Activated CD8-positive, alpha-beta memory T cell treated with anti-CD3 and anti-CD28 coated beads for 1 hour (primary cell): ENCODE results near the gene C2orf68.
"Not testable (repeated sequence)": the region's sequence is repeated elsewhere in the genome, so short reads cannot be mapped to it uniquely, and the experiment has no call there.

ENCODE experiments used
- DNase-seq, 2 donors: peaks; one replicate each; pipeline ENCODE4 v3.0.0-alpha.2; 2020; ENCODE audit warnings: low read depth in 1 of 2; ENCODE audit errors: extremely low read depth in 1 of 2

The C2orf68 gene

DNA sequence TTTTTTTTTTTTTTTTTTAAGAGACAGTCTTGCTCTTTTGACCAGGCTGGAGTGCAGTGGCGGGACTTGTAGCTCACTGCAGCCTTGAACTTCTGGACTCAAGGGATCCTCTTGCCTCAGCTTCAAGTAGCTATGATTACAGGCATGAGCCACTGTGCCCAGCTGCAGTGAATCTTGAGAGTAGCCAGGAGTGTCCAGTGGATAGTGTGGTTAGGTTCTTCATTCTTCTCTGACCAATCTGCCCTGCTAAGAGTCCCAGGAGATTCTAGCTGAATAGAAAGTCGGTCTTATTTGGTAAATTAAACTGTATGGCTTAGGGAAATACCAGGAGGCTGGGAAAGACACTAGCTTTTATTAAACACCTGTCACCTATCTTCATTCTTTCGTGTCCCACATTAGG is 19.4 kb upstream of the C2orf68 start:
- DNase-seq: no peak

DNA sequence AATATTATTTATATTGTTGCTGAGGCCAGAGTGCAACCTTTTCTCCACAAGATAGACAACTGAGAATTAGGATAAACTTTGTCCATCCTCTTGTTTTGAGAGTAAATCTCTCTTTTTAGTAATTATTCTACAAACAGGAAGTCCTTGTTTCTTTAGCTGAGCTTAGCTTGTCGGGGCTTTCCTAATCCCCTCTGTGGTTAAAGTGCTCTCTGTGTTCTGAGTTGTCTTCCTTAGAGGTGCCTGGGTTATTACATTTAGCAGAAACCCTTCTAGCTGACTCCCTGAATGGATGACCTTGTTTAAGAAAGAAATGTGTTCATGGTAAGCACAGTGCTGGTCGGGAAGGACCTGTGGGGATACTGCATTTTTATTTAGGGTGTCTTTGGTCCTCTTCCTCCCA is 16.8 kb upstream of the C2orf68 start:
- DNase-seq: no peak

DNA sequence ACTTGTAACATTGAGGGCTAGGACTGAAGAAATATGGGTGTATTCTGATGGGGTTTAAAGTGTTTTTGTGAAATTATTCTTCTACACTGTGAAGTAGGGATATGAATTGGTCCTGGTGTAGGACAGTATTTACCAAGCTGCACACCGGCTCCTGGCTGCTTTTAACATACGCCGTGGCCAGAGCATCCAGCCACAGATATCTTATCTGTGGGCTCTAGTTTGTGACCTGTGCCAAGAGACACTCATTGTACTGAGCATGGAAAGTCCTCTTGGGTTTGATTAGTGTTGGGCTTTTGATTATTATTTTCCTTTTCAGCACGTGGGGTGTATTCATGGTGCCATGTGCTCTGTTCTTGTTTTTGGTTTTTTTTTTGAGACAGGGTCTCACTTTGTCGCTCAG is 12.1 kb upstream of the C2orf68 start:
- no peak for DNase-seq

DNA sequence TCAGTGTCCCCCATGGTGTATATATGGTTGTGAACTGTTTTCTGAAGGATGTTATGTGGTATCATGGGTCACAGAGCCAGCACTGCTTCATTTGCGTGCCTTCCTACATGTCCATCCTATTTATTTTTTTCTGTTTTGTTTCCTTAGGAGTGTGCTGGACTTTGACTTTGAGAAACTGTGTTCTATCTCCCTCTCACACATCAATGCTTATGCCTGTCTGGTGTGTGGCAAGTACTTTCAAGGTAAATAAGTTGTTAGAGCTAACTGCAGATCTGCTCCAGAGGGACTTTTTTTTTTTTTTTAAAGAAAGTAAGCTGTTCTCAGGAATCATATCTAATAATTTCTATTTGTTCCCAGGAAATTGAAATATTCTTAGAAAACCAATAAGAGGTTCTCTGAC is 9.5 kb upstream of the C2orf68 start:
- no peak for DNase-seq

DNA sequence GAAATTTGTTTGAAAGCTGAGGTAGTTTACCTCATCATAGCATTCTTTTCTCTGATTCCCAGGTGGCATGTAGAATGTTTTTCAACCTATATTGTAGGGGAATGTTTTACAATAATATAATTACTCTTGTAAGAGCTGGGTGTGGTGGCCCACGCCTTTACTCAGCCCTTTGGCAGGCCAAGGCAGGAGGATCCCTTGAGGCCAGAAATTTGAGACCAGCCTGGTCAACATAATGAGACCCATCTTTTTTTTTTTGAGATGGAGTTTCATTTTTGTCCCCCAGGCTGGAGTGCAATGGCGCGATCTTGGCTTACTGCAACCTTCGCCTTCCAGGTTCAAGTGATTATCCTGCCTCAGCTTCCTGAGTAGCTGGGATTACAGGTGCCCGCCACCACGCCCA is 7.8 kb upstream of the C2orf68 start:
- DNase-seq: no peak

DNA sequence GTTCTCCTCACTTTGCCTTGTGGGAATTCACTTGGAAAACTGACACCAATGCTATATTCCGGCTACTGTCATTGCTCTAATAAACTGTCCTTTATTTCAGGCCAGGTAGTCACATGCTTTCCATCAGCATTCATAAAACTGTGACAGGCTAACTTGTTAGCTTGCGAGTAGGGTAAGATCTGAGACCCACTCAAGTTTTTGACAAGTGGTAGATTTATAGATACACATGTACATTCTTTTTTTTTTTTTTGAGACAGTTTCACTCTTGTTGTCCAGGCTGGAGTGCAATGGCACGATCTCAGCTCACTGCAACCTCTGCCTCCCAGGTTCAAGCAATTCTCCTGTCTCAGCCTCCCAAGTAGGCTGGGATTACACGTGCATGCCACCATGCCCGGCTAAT is 5.9 kb upstream of the C2orf68 start:
- not testable (repeated sequence) for DNase-seq

DNA sequence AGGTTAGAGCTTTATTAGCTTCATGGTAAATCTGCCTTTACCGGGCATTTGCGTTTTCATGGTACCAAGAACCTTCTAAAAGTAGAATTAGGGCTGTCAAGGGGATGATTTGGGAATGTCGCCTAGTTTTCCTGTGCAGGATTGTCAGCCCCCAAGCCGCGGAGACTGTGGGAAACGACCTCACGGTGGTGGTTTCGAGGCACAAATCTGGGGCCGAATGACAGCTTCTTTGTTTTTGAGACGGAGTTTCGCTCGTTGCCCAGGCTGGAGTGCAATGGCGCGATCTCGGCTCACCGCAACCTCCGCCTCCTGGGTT is 3.5 kb upstream of the C2orf68 start:
- DNase-seq: no peak

DNA sequence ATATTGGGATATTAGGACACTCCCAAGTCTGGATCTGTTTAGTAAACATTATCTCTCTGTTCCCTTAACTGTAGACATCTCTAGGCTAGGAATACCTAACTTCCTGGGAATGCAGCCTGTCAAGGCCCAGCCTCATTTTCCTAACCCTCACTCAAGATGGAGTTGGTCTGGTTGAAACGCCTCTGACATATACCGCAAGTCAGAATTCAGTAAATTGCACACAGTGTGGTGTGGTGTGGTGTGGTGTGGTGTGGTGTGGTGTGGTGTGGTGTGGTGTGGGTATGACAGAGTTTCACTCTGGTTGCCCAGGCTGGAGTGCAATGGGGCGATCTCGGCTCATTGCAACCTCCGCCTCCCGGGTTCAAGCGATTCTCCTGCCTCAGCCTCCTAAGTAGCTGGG is 2.9 kb upstream of the C2orf68 start:
- not testable (repeated sequence) for DNase-seq

DNA sequence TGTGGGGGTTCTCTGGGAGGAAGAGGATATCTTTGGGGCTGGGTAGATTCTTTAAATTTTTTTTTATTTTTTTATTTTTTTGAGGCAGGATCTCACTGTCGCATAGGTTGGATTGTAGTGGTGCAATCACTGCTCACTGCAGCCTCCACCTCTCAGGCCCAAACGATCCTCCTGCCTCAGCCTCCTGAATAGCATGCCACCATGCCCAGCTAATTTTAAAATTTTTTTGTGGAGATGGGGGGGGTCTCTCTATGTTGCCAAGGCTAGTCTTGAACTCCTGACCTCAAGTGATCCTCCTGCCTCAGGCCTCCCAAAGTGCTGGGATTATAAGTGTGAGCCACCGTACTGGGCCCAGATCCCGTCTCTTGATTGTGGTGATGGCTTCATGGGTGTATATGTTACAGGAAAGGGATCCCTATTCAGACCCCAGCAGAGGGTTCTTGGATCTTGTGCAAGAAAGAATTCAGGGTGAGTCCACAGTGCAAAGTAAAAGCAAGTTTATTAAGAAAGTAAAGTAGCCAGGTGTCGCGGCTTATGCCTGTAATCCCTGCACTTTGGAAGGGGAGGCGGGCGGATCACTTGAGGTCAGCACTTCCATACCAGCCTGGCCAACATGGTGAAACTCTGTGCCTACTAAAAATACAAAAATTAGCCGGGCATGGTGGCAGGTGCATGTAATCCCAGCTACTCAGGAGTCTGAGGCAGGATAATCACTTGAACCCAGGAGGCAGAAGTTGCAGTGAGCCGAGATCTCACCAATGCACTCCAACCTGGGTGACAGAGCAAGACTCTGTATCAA is 2.0 kb upstream of the C2orf68 start:
- DNase-seq: no peak

DNA sequence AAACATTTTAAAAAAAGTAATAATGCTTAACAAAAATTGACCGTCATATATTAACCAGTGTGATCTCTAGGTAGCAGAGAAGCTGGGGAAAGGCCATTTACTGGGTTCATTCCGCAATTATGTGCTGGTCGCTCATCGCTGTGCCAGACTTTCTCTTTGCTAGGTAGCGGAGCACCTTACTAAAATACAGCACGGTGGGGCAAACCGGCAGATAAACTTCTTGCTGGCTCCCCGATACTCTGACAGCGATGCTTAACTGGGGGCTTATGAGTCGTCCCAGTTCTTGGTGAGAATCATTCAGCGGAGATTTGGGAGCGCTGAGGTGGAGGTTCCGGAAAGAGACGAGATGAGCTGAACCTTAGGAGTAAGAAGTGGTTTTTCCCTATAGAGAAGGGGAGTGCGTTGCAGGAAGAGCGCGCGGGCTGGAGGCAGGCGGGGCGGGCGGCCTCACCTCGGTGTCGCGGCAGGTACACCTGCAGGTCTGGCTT is 605 bp downstream of the C2orf68 start:
- no peak for DNase-seq

DNA sequence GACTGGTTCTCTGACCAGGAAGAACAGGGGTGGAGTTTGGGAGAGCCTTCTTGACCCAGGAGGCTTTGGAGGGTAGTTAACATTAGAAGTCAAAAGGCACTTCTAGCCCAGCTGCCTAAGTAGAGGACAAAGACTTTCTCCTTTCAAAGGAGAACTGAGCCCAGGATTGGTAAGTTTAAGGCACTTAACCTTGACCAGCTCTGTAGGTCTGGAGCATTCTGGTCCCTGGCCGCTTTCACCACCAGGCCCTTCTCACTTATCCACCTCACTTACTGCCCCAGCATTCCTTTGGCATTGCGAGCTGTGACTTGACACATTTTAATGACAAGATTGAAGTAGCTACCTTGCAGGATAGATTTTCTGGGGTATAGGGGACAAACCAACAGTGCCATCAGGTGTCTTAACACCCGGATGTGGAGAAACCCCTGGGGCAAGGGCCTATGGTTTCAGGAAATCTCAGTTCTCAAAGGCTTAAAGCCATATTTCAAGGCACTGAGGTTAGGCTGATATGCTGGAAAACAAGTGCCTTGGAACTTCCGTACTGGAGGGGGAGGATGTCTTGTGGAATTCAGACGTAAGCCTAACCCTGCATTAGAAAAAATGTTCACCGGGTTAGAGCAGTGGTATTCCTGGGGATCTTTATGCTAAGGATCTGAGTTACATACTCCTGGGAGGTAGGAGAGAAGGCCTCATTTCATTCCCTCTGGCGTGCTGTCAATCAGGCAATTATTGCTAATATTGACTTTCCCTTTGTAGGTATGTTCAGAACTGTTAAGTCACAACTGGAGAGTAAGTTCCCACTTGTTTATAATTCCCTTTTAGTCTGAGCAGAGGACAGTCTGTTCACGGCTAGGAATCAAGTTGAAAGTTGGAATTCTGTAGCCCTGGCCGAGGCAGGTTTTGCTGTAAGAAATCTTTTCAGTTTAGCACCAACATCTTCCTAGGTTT is 4.3 kb downstream of the C2orf68 start:
- DNase-seq: no peak

DNA sequence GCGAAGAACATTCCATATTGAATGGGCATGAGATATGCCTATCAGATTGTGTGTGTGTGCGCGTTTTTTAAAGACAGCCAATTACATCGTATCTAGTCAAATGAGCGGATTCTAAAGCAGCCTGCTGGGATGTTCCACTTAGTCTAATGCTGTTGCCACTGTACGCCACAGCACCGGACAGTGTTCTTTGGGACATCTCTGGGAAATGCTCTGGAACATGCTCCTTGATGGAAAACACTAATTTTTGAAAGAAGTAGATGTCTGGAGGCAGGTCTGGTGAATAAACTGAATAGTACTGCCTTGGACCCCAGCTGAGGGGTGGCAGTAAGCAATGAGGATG is 5.8 kb downstream of the C2orf68 start:
- no peak for DNase-seq

DNA sequence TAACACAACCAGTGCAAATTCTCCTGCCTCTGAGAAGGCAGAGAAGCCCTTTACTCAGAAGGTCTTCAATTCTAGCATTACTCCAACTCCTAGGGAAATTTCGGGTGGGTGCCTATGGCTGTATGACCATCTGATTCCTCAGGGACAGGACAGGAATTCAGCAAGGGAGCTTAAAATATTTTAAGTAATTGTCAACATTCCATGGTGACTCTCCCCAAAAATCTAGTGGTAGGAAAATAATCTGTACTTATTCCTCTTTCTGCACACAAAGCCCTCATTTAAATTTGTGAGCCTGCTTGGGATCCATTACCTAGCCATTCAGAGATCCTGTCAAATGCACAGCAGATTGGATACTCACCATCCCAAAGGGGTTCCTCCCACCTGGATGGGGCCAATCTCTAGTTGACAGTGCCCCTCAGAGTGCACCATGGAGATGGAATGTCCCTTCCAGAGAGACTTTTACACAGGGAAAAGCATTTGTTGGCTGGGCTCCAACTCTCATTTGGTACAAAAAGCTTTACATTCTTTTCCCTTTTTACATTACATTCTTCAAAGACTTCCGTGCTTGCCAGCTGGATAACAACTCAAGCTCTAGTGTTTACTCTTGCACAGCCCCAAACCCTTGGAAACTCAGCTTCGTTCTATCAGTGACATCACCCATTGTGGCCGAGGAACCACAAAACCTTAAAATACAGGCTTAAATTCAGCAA is 6.3 kb downstream of the C2orf68 start:
- no peak for DNase-seq

DNA sequence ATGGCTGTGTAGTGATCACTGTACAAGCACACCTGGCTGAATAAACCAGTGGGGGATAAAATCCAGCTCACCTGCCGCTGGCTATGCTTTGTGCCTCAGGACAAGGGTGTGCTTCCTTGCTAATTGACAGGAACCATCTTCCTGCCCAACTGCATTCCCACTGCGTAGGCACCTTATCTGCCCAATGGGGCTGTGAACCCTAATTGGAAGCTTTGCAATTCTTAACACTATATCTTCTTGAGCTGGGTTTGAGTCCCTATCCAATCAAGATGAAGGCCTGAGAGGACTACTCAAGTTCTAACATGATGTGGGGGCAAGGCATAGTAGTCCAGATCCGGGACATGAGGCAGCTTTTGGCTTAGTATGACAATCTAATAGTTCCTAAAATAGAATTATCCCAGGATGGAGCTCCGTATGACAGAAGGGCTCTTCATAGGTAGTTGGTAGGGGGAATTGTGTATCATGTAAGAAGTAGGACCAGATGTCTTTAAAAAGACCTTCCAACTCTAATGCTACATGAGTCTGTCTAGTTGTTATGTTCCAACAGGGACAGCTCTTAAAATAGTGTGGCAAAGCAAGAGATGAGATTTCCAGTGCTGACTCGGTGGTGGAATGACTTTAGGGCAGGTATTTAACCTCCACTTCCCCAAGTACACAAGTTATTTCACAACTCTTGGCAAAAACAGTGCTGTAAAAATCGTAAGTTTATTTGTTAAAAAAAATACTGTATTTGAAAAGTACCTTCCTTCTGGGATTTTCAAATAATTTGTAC is 7.1 kb downstream of the C2orf68 start:
- no peak for DNase-seq

DNA sequence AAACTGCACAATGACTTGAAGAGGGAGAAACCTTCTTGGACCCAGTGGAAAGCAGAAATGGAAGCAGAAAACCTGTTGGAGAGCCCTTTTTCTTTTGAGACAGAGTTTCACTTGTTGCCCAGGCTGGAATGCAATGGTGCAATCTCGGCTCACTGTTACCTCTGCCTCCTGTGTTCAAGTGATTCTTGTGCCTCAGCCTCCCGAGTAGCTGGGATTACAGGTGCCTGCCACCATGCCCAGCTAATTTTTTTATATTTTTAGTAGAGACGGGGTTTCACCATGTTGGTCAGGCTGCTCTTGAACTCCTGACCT is 7.8 kb downstream of the C2orf68 start:
- DNase-seq: not testable (repeated sequence)

DNA sequence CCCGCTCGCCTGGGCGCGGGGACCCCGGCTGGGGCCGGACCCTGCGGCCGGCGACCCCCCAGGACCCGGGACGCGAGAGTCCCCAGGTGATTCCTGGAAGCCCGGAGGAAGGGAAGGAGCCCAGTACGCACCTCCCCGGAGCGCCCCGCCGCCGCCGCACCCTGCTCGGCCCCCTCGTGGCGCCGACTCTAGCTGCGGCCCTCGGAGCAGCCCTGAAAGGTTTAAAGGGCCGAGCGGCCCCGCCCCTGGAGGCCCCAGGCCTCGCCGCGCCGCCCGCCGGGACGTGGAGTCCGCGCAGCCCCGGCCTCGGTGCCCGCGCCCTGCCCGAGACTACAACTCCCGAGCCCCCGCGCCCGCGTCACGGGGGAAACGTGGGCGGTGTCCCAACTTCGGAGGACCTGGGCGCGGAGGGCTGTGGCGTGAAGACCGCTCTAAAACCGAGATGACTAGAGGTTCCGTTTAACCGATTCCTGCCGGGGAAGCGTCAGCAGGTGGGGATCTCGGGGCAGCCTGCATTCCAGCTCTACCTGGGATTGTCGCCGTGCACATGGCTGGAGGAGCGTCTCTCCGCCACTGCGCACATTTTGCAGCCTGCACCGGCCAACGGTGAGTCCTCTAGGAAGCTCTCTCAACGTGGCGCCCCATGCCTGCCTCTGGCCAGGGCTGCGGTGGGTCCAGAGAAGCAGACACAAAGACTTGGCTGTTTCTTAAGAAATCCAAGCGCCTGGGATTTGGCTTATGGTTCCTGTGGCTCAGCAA is 9.2 kb downstream of the C2orf68 start, which contains the start of gene TMEM150A:
Gene TMEM150A, minus strand, starts transcription at position 223 of the 759 bp plus-strand sequence. CDS start 750 bp downstream, outside the sequence.
- DNase-seq: peak; percentile 56 to 80

DNA sequence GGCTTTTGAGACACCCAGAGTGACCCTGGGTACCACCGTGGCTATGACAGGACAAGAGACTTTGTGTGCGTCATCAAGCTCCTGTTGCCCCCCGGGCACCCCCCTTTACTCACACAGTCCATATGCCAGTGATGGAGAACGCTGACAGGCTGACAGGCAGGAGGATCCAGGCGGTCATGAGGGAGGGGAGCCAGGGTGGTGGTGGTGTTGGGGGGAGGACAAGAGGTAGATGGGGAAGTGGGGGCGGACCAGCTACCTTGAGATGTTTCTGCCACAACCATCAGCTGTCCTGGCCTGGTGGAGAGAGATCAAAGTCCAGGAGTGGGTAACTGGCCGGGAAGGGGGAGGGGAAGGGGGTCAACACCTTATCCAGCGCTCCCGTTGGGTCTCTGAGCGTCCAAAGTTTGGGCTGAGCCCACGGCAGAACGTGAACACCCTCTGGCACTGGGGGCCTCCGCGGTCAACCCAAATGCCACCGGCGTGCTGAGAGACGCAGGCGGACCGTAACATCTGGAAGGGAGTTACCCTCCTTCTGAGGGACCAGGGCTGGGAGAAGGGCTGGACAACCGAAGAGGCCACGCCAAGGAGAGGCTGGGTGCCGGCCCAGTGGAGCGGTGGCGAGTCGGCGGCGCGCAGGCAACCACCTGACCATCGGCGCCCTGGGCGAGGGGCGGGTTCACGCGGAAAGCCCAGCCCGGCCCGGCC is 9.9 kb downstream of the C2orf68 start:
- no peak for DNase-seq

DNA sequence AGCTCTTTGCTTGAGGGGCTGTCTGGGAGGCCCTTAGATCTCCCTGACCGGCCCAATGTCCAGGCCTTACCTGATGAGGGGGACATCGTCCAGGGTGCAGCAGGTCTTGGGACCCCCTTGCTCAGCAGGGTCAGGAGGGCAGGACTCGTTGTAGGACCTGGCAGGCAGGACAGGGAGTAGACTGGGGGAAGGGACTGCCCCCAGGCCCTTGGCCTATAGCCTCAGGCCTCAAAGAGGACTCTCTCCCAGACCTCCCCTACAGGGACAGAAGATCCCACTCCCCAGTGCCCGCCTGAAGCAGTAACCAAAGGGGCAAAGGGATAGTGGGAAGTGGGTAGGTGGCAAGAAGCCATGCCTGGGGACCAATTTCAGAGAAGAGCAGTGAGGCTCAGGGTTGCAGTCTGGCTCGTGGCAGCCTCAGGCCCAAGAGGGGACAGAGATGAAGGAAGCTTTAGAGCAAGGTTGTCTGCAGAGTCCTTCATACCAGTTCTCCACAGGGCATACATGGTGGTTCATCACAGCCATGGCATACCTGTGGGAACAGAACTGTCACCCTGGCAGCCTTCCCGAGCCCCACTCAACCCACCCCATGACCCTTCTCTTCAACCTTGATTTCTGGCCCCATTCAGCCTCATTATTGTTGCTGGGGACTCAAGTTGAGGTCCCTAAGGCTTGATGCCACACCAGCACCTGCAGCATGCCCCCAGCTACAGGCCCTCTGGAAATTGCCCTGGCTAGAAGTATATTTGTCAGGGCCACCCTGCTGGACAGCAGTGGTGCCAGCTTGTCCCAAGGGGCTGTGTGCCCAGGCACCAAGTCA is 10.7 kb downstream of the C2orf68 start:
- DNase-seq: no peak

DNA sequence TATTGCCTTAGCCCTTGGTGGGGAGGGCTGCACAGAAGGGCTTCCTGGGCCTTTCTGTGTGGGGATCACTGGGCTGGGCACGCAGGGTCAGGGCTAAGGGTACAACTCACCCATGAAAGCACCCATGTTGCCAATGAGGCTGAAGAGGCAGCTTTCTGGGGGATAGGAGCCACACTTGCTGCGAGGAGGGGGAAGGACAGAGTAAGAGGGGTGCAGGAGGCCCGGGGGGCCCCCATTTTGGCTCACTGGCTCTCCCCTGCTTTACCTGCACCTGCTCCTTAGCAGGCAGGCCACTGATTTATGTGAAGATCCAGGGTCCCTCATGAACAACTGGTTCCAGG is 11.7 kb downstream of the C2orf68 start:
- DNase-seq: no peak
